PC-9 (cell line): ENCODE results near the gene SEMG1.

Source experiments
- EZH2 ChIP-seq: fragments of 200-600 bp; sonication (generic); IDR thresholded peaks from 2 replicates; pipeline ENCODE4 v1.8.0; 2017; ENCODE audit warnings: antibody characterized with exemption, low read depth
- TF ChIP-seq, protein P1 (sequence below): fragments of 200-600 bp; sonication (generic); conservative IDR thresholded peaks from 2 replicates; pipeline ENCODE4 v1.6.1; 2017; ENCODE audit warnings: mixed run types, antibody characterized with exemption, mild to moderate bottlenecking, moderate library complexity

- TF ChIP-seq, protein P1, sequence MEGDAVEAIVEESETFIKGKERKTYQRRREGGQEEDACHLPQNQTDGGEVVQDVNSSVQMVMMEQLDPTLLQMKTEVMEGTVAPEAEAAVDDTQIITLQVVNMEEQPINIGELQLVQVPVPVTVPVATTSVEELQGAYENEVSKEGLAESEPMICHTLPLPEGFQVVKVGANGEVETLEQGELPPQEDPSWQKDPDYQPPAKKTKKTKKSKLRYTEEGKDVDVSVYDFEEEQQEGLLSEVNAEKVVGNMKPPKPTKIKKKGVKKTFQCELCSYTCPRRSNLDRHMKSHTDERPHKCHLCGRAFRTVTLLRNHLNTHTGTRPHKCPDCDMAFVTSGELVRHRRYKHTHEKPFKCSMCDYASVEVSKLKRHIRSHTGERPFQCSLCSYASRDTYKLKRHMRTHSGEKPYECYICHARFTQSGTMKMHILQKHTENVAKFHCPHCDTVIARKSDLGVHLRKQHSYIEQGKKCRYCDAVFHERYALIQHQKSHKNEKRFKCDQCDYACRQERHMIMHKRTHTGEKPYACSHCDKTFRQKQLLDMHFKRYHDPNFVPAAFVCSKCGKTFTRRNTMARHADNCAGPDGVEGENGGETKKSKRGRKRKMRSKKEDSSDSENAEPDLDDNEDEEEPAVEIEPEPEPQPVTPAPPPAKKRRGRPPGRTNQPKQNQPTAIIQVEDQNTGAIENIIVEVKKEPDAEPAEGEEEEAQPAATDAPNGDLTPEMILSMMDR, result no peak
- no peak for TF ChIP-seq EZH2
Observed at GRCh38 chr20:45230631-45231030, 23.8 kb downstream of the SEMG1 start.
